GM21786 (cell line): Measurements from ENCODE around the gene SFT2D2.

ENCODE experiments used
- ATAC-seq: cut with Tn5 transposase; IDR thresholded peaks from one replicate; pipeline ENCODE4 v1.9.1; 2021; ENCODE audit not compliant: unreplicated experiment

The SFT2D2 gene

GRCh38 chr1:168263130-168263529 lies 37.3 kb downstream of the SFT2D2 start:
- no peak for ATAC-seq

- ATAC-seq: no peak
These were observed 38.5 kb downstream of the SFT2D2 start for GRCh38 chr1:168264296-168264695.

DNA sequence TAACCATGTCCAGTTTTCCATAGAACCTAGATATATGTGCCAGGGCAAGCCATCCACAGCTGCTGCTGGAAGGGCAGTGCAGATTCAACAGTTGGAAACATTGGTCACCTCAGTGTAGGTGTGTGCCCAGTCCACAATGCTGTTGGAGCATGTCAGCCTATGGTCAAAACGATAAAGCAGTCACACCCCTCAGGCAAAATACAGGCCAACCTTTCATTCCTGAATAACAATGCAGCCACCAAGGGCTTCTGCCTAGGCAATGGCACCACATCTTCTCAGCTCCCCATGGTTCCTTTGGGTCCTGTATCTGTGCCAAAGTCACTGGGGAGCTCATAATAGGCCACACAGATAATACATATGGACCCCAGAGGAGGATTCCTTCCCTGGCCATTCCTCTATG lies 39.8 kb downstream of the SFT2D2 start:
- ATAC-seq: no peak

DNA sequence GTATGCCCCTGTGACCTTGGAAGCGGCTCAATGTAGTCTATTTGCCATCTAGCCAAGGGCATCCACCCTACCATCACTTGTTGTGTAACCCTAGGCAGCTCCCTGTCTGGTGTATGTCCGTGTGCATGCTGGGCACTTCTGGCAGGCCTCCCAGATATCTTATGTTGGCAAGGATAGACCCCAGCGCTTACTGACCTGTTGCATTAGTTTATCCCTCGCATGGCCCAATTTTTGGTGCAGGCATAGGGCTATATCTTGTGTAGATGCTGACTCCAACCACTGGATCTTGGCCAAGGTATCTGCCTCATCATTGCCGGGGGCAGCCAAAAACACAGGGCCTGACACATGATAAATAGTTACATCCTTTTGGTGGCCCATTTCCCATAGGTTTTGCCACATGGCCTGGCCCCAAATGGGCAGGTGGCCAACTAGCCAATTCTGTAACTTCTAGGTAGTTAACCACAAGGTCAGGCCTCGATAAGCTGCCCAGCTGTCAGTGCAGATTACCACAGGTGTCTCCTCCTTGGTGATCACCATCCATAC lies 40.9 kb downstream of the SFT2D2 start:
- ATAC-seq: no peak

DNA sequence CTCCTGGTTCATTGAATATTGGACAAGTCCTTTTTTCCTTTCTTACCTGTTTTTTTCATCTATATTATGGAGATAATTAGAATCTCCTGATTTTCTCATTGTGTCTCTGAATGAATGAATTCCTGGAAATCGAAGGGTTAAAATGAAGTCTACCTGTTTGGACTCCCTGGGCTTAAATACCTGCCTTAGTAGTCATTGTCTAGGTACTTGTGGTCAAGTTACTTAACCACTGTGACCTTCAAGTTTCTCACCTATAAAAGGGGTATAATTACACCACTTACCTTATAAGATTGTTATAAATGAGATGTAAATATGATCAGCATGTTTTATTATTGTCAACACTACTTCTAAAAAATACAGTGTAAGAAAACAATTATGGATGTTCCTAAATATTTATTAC lies 45.8 kb downstream of the SFT2D2 start:
- ATAC-seq: no peak

GRCh38 chr1:168273575-168273974 lies 47.8 kb downstream of the SFT2D2 start:
- ATAC-seq: no peak

GRCh38 chr1:168279253-168279652 lies 53.4 kb downstream of the SFT2D2 start:
- ATAC-seq: no peak

DNA sequence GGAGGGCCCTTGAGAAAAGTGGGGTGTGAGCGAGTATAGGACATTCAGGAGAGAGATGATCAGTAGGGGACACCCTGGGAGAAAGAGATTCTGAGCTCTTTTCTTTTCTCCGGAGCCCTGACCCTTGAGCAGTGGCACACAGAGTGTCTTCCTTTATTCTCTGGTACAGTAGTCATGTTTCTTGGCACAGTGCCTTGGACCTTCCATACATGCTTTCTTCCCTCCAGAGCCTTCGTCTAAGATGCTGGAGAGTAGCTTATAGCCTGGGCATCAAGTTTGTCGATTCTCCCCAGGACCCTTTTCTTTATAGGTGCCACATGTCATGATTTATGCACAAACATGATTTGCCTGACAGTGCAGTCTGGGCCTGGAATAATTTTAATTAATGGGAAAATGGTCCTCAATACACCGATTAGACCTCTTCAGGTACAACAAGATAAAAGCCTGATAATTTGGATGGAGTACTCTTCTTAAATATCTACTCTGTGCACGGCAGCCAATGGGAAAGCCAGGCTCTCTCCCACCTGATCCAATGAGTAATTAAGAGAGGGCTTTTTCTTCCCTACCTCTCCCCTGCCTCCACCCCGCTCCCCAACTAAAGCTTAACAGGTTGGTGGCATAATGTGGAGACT lies 54.6 kb downstream of the SFT2D2 start, which contains the start of gene TBX19:
Gene TBX19 (plus strand): TSS at position 582 of the 632 bp plus-strand sequence. CDS start 214 bp downstream, outside the sequence.
- no peak for ATAC-seq

DNA sequence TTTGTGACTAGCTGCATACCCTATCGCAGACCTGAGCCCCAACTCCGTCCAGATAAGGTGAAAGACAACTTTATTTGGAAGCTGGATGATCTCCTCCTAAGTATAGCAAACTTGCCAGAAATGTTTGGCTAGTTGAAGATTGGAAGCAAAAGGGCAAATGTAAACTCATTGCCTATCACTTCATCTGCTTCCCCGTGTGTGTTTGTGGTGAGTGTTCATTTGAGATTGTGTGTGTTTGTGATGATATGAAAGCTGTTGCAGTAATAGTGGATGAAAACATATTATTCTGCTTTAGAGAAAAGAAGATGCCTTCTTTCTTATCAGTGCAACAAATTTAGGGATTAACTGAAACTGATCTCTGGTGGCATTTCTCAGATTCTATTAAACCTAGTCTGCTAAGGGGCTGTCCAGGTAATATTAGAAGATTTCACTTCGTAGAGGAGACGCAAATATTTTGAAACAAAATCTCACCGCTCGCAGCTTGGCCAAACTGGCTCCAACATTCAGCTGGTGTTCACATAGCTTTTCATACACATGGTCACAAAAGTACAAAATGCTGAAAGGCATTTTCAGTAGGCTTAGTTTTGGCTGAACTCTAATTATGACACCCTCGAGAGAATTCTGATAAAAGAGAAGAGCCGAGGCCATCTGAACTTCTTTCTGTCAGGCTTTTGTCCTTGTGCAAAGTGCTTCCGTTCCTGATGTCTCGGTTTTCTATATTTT lies 56.0 kb downstream of the SFT2D2 start:
- no peak for ATAC-seq

DNA sequence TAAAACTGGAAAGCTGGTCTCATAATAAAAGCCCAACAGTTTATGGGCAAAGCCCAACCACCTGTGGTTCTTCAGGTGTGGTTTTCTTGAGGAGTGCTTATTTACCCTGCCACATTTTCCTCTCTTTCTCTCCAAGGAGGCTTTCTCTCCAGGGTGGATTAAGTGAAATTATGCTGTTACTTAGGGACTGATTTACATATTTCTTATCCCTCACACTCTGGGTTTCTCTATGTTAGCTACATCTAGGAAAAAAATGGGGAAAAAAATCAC lies 59.7 kb downstream of the SFT2D2 start:
- ATAC-seq: no peak

- ATAC-seq: no peak
These were observed 60.4 kb downstream of the SFT2D2 start for GRCh38 chr1:168285971-168286927.

DNA sequence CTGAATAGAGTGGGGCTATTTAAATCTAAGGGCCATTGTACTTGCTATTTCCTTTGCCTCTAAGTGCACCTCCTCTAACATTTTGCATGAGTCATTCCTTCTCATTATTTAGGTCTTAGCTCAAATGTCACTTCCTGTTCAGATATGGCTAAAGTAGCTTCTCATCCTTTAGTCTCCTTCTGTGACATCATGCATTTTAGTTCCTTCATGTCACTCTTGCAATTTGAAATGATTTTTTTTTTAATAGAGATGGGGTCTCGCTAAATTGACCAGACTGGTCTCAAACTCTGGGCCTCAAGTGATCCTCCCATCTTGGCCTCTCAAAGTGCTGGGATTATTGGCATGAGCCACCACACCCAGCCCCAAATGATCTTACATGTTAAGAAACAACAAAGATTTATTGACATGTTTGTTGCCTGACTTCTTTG lies 61.4 kb downstream of the SFT2D2 start:
- ATAC-seq: no peak

GRCh38 chr1:168288311-168289052 lies 62.7 kb downstream of the SFT2D2 start:
- ATAC-seq: no peak

DNA sequence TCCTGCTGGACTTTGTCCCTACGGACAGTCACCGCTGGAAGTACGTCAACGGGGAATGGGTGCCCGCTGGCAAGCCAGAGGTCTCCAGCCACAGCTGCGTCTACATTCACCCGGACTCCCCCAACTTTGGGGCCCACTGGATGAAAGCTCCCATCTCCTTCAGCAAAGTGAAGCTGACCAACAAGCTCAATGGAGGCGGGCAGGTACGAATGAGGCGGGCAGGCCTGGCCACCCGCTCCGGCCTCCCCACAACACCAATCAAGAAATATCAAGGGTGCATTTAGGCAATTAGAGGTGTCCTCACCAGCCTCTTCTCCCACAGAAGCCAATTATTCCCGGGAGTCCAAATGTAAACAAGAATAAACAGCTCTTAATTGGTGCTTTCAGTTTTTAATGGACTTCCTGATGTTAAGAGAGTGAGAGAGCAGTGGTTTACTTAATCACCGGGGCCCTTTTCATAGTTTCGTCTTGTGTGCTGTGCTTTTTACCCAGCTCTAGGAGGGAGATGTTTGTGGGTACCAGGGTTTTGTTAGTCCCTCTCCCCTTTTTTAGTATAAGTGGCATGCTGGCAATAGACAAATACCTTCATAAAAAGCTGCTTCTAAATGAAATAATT lies 65.5 kb downstream of the SFT2D2 start:
- ATAC-seq: no peak

DNA sequence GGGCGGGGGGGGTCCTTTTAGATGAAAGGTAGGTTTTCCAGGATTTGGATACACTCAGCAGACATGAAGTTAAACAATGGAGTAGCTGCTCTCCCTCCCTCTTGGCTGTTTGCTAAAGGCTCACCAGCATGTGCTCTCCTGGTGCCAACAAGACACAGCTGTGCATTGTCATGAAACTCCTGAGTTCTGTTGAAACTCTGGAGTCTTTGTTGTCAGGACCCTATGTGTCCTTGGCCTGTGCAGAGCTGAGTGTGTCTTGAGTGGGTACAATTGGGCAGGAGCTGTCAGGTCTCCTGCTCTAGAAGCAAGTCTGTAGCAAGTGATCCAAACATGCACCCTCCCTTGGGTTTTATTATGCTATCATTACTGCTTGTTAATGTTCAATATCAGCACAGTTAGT lies 67.6 kb downstream of the SFT2D2 start:
- ATAC-seq: no peak

- no peak for ATAC-seq
These were observed 69.8 kb downstream of the SFT2D2 start for GRCh38 chr1:168295411-168296114.

- ATAC-seq: no peak
These were observed 71.4 kb downstream of the SFT2D2 start for GRCh38 chr1:168297019-168297730.

DNA sequence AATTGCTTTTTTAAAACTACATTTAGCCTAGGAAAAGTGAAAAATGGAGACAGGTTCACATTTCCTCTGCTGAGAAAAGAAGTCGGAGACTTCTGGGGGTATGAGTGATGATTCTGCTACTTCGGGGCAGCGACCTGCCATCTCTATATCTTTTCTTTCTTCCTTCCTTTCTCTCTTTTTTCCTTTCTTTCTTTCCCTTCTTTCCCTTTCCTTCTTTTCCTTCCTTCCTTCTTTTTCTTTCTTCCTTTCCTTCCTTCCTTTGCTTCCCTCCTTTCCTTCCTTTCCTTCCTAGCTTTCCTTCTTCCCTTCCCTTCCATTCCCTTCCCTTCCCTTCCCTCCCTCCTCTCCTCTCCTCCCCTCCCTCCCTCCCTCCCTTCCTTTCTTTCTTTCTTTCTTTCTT lies 72.6 kb downstream of the SFT2D2 start:
- ATAC-seq: no peak

GRCh38 chr1:168300626-168301025 lies 74.8 kb downstream of the SFT2D2 start:
- no peak for ATAC-seq
